Glomerular endothelial cell (primary cell): ENCODE measurements around the gene CRNN. TPM values are rescaled to one million over a fixed set of nuclear protein-coding genes. Genes with fewer than 3 reads are reported as not detected.

Experiments used
- total RNA-seq: library from RNA; depleted of rRNA; stranded (reverse); fragments of >200 nt; gene quantifications from 2 replicates; pipeline ENCODE4 v1.2.3, GENCODE V29; 2015

CRNN gene
- total RNA-seq, 1 donor from 2014 or later = not detected

Other genes with a start within 250 kb of the CRNN start
- not detected in 2 replicates for gene HRNR, start 190.1 kb downstream of the CRNN start, total RNA-seq
- gene FLG, start 89.0 kb downstream of the CRNN start, total RNA-seq = 0.06 and 0.19 TPM in 2 replicates
- gene FLG2, start 54.3 kb downstream of the CRNN start, total RNA-seq = not detected in 2 replicates
- gene LCE5A, start 96.5 kb upstream of the CRNN start, total RNA-seq = not detected in 2 replicates
- gene CRCT1, start 100.2 kb upstream of the CRNN start, total RNA-seq = not detected in 2 replicates
- gene LCE3E, start 152.5 kb upstream of the CRNN start, total RNA-seq = not detected in 2 replicates
- gene LCE3D, start 166.3 kb upstream of the CRNN start, total RNA-seq = not detected in 2 replicates
- not detected in 2 replicates for gene LCE3C, start 186.0 kb upstream of the CRNN start, total RNA-seq
- gene LCE3B, start 199.5 kb upstream of the CRNN start, total RNA-seq = not detected in 2 replicates
- gene LCE3A, start 208.8 kb upstream of the CRNN start, total RNA-seq = not detected in 2 replicates
- gene LCE2D, start 249.1 kb upstream of the CRNN start, total RNA-seq = not detected in 2 replicates